Smooth muscle cell (in vitro differentiated cells): ENCODE results near the gene UMAD1. TPM values are rescaled to one million over a fixed set of nuclear protein-coding genes. Genes with fewer than 3 reads are reported as not detected.
"Not testable (repeated sequence)": the region's sequence is repeated elsewhere in the genome, so short reads cannot be mapped to it uniquely, and the experiment has no call there.

ENCODE experiments used
- DNase-seq: peaks from one replicate; lab custom pipeline; 2025; ENCODE audit not compliant: unreplicated experiment; lab: John Stamatoyannopoulos, UW
- H2AFZ ChIP-seq: fragments of 200-600 bp; sonication (generic); 2 replicates; pipeline ENCODE4 v1.6.0; 2016; ENCODE audit warnings: antibody characterized with exemption, low read depth, mild to moderate bottlenecking
- H3F3A ChIP-seq: fragments of 200-600 bp; sonication (generic); 2 replicates; pipeline ENCODE4 v1.6.0; 2017; ENCODE audit warnings: antibody characterized with exemption, low read depth
- H3K27ac ChIP-seq: fragments of 200-600 bp; sonication (generic); 2 replicates; pipeline ENCODE4 v1.5.1; 2016; ENCODE audit warnings: low read depth, mild to moderate bottlenecking
- H3K27me3 ChIP-seq: fragments of 200-600 bp; sonication (generic); 2 replicates; pipeline ENCODE4 v1.6.1; 2016; ENCODE audit warnings: low read depth, mild to moderate bottlenecking
- H3K36me3 ChIP-seq: fragments of 200-600 bp; sonication (generic); 2 replicates; pipeline ENCODE4 v1.5.1; 2016; ENCODE audit warnings: low read depth
- H3K4me1 ChIP-seq: fragments of 200-600 bp; sonication (generic); 2 replicates; pipeline ENCODE4 v1.5.1; 2016; ENCODE audit warnings: low read depth
- H3K4me2 ChIP-seq: fragments of 200-600 bp; sonication (generic); 2 replicates; pipeline ENCODE4 v1.6.0; 2016; ENCODE audit warnings: mild to moderate bottlenecking
- H3K4me3 ChIP-seq: fragments of 200-600 bp; sonication (generic); 2 replicates; pipeline ENCODE4 v1.5.1; 2016; ENCODE audit warnings: mild to moderate bottlenecking
- H3K79me2 ChIP-seq: fragments of 200-600 bp; sonication (generic); 2 replicates; pipeline ENCODE4 v1.6.0; 2016; ENCODE audit warnings: low read depth, mild to moderate bottlenecking
- H3K9ac ChIP-seq: fragments of 200-600 bp; sonication (generic); 2 replicates; pipeline ENCODE4 v1.6.0; 2016; ENCODE audit warnings: low read depth
- H3K9me3 ChIP-seq: fragments of 200-600 bp; sonication (generic); replicated peaks from 2 replicates; pipeline ENCODE4 v1.5.1; 2016; ENCODE audit warnings: low read depth
- H4K20me1 ChIP-seq: fragments of 200-600 bp; sonication (generic); 2 replicates; pipeline ENCODE4 v1.6.0; 2016; ENCODE audit warnings: low read depth
- CTCF ChIP-seq: fragments of 200-600 bp; sonication (generic); IDR thresholded peaks from 2 replicates; pipeline ENCODE4 v1.5.1; 2017; ENCODE audit warnings: borderline replicate concordance, mild to moderate bottlenecking, antibody characterized with exemption; ENCODE audit not compliant: insufficient read depth, poor library complexity, severe bottlenecking
- whole genome bisulfite sequencing: methylation state at CpG from one replicate; pipeline ENCODE4 v1.1.7; 2016; ENCODE audit warnings: low lambda C conversion rate; 5-methylcytosine and 5-hydroxymethylcytosine counted together
- polyA plus RNA-seq: library from polyadenylated mRNA; unstranded; fragments of >200 nt; fragmentation: Nextera tagmentation; extraction: Ambion mirVana; gene quantifications from 2 replicates; pipeline ENCODE4 v1.2.1, GENCODE V29; 2016
- total RNA-seq: library from RNA; depleted of rRNA; stranded (reverse); fragments of >200 nt; gene quantifications from 2 replicates; pipeline ENCODE4 v1.2.3, GENCODE V29; 2014

Gene UMAD1
- total and polyA plus RNA-seq, 2 experiments from 2014 or later = 13.7 to 24.3 TPM

GRCh38 chr7:7817748-7818147 lies 177.2 kb downstream of the UMAD1 start:
- Histone ChIP-seq H3K79me2 (no peaks in the 10 kb centered on the region), H3K4me3 (no peak overlapping the region), H4K20me1 (no peaks in the 10 kb centered on the region), H3K9ac (no peak overlapping the region), H3K9me3 (no peaks in the 10 kb centered on the region), H3F3A (no peaks in the 10 kb centered on the region), H3K36me3 (no peaks in the 10 kb centered on the region), H3K27me3 (no peaks in the 10 kb centered on the region), H3K4me2 (no peak overlapping the region), H3K4me1 (peaks cover 17% of the 10 kb centered on the region), H2AFZ (no peak overlapping the region), H3K27ac (no peak overlapping the region)
- TF ChIP-seq CTCF = no peak
- WGBS = 95% methylated on average over 2 of the region's 2 CpGs
- DNase-seq = no peak

GRCh38 chr7:7818179-7818578 lies 177.6 kb downstream of the UMAD1 start:
- not testable (repeated sequence) for H3K9me3 ChIP-seq, H3K27ac ChIP-seq, H3K27me3 ChIP-seq, H3K9ac ChIP-seq, H3K36me3 ChIP-seq, H4K20me1 ChIP-seq, H3F3A ChIP-seq, DNase-seq, H3K4me3 ChIP-seq, H3K79me2 ChIP-seq, H3K4me2 ChIP-seq, H2AFZ ChIP-seq
- 98% methylated on average over 2 of the region's 2 CpGs for WGBS
- H3K4me1 ChIP-seq = peaks cover 17% of the 10 kb centered on the region

DNA sequence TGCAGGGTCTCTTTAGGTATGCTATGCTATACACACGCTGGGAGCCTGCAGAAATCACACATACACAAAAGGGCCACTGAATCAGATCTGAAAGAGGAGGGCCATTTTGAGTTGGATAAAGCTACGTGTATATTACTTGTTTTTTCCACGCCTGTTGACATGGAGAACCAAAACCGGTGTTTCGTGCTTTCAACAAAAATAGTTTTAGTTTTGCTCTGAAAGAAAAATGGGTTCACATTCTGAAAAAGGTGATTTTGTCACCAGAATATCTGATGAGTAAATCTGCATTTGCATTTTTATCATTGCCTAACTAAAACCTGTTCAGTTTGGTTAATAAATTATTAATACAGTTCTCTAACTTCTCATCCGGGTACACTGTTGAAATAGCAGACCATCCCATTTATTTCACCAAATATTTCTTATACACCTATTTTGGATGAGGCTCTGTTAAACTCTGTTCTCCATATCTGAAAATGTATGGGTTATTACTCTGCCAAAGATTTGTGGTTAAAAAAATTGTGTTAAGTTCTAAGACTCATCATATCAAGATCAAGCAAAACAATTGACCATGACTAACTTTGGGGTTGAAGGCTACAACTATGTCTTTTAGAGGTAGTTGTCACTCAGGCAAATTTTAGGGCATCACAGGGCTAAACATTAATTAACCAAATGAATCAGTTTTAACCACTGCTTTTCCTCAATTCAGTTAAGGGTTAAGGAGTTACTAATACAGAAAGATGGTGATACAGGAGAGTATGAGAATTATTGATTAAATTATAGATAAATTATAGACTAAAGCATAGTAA lies 179.1 kb downstream of the UMAD1 start:
- no peaks in the 10 kb centered on the region for H3K9me3 ChIP-seq
- no peak for DNase-seq
- H3F3A ChIP-seq = no peaks in the 10 kb centered on the region
- H3K9ac ChIP-seq = no peak overlapping the region
- 82% methylated on average over 6 of the region's 6 CpGs for WGBS
- H3K79me2 ChIP-seq = no peaks in the 10 kb centered on the region
- no peaks in the 10 kb centered on the region for H4K20me1 ChIP-seq
- H3K36me3 ChIP-seq = no peaks in the 10 kb centered on the region
- no peak overlapping the region for H3K4me2 ChIP-seq
- no peak overlapping the region for H2AFZ ChIP-seq
- no peaks in the 10 kb centered on the region for H3K27me3 ChIP-seq
- TF ChIP-seq CTCF = no peak
- no peak overlapping the region for H3K27ac ChIP-seq
- H3K4me3 ChIP-seq = no peak overlapping the region
- peaks cover 17% of the 10 kb centered on the region for H3K4me1 ChIP-seq

GRCh38 chr7:7820409-7820808 lies 179.9 kb downstream of the UMAD1 start:
- H2AFZ ChIP-seq = no peak overlapping the region
- no peaks in the 10 kb centered on the region for H3K9me3 ChIP-seq
- WGBS = 90% methylated on average over 1 of the region's 1 CpG
- no peak overlapping the region for H3K27ac ChIP-seq
- no peak overlapping the region for H3K4me2 ChIP-seq
- no peak for DNase-seq
- no peaks in the 10 kb centered on the region for H3F3A ChIP-seq
- no peak for TF ChIP-seq CTCF
- H3K4me3 ChIP-seq = no peak overlapping the region
- no peaks in the 10 kb centered on the region for H4K20me1 ChIP-seq
- no peaks in the 10 kb centered on the region for H3K36me3 ChIP-seq
- no peak overlapping the region for H3K9ac ChIP-seq
- peaks cover 17% of the 10 kb centered on the region for H3K4me1 ChIP-seq
- no peaks in the 10 kb centered on the region for H3K27me3 ChIP-seq
- H3K79me2 ChIP-seq = no peaks in the 10 kb centered on the region
